Astrocyte (in vitro differentiated cells and primary cell): Measurements from ENCODE around the gene AMACR. TPM values are rescaled to one million over a fixed set of nuclear protein-coding genes. Genes with fewer than 3 reads are reported as not detected.
"Not testable (repeated sequence)": the region's sequence is repeated elsewhere in the genome, so short reads cannot be mapped to it uniquely, and the experiment has no call there.

ENCODE experiments used
- DNase-seq: peaks from one replicate; pipeline ENCODE4 v3.0.0-alpha.2; 2010; ENCODE audit warnings: low read depth
- FAIRE-seq: peaks from 2 replicates; lab custom pipeline; 2011; peaks lifted over from hg19 to GRCh38; lab: Jason Lieb, UNC
- H2AFZ ChIP-seq: 2 replicates; pipeline ENCODE4 v1.6.0; 2012; ENCODE audit warnings: low read depth, low read length, inconsistent platforms
- H3K27ac ChIP-seq: 2 replicates; pipeline ENCODE4 v1.5.1; 2011; ENCODE audit warnings: low read depth, low read length, inconsistent platforms
- H3K27me3 ChIP-seq: 2 replicates; pipeline ENCODE4 v1.6.0; 2011; ENCODE audit warnings: low read length, inconsistent platforms; ENCODE audit not compliant: insufficient read depth
- H3K36me3 ChIP-seq: 2 replicates; pipeline ENCODE4 v1.5.1; 2011; ENCODE audit warnings: low read length, inconsistent platforms; ENCODE audit not compliant: insufficient read depth
- H3K4me1 ChIP-seq: 2 replicates; pipeline ENCODE4 v1.5.1; 2011; ENCODE audit warnings: low read length, inconsistent platforms; ENCODE audit not compliant: insufficient read depth
- H3K4me2 ChIP-seq: 2 replicates; pipeline ENCODE4 v1.6.0; 2012; ENCODE audit warnings: low read length, inconsistent platforms
- H3K4me3 ChIP-seq: 2 replicates; pipeline ENCODE4 v1.5.1; 2011; ENCODE audit warnings: low read depth, mild to moderate bottlenecking, low read length, inconsistent platforms; ENCODE audit not compliant: insufficient read depth
- H3K79me2 ChIP-seq: 2 replicates; pipeline ENCODE4 v1.6.0; 2012; ENCODE audit warnings: mild to moderate bottlenecking, low read length, inconsistent platforms; ENCODE audit not compliant: insufficient read depth
- H3K9ac ChIP-seq: 2 replicates; pipeline ENCODE4 v1.6.0; 2012; ENCODE audit warnings: mild to moderate bottlenecking, low read length, inconsistent platforms
- H3K9me3 ChIP-seq: 2 replicates; pipeline ENCODE4 v1.5.1; 2012; ENCODE audit warnings: low read depth, mild to moderate bottlenecking, low read length, inconsistent platforms; ENCODE audit not compliant: insufficient read depth
- H4K20me1 ChIP-seq: 2 replicates; pipeline ENCODE4 v1.6.0; 2012; ENCODE audit warnings: low read length, inconsistent platforms; ENCODE audit not compliant: insufficient read depth
- H3K27ac Mint-ChIP-seq: one replicate; pipeline ENCODE4 v1.8.0; 2021; ENCODE audit warnings: mild to moderate bottlenecking, mixed read lengths; ENCODE audit not compliant: unreplicated experiment
- H3K27me3 Mint-ChIP-seq: one replicate; pipeline ENCODE4 v1.8.0; 2021; ENCODE audit warnings: low read depth, mixed read lengths; ENCODE audit not compliant: unreplicated experiment
- H3K36me3 Mint-ChIP-seq: one replicate; pipeline ENCODE4 v1.8.0; 2021; ENCODE audit warnings: low read depth, mixed read lengths; ENCODE audit not compliant: unreplicated experiment
- H3K4me1 Mint-ChIP-seq: one replicate; pipeline ENCODE4 v1.8.0; 2021; ENCODE audit warnings: low read depth, mixed read lengths; ENCODE audit not compliant: unreplicated experiment
- H3K4me3 Mint-ChIP-seq: one replicate; pipeline ENCODE4 v1.8.0; 2021; ENCODE audit warnings: mild to moderate bottlenecking, moderate library complexity, mixed read lengths; ENCODE audit not compliant: unreplicated experiment
- H3K9me3 Mint-ChIP-seq: one replicate; pipeline ENCODE4 v1.8.0; 2021; ENCODE audit warnings: mild to moderate bottlenecking, mixed read lengths; ENCODE audit not compliant: unreplicated experiment
- EZH2 ChIP-seq: IDR thresholded peaks from 2 replicates; pipeline ENCODE4 v1.6.1; 2012; ENCODE audit warnings: mild to moderate bottlenecking, low read length, inconsistent platforms; ENCODE audit not compliant: insufficient read depth
- total RNA-seq: library from RNA; stranded (reverse); gene quantifications from 2 replicates; pipeline ENCODE4 v1.2.1, GENCODE V29; 2021
- TF ChIP-seq, protein P1 (sequence below): IDR thresholded peaks from 2 replicates; pipeline ENCODE4 v1.5.1; 2011; ENCODE audit warnings: low read depth, mild to moderate bottlenecking, inconsistent platforms, low read length, moderate library complexity; ENCODE audit not compliant: insufficient read depth

The AMACR gene
- total RNA-seq, 1 donor from 2014 or later, result 13.4 TPM

DNA sequence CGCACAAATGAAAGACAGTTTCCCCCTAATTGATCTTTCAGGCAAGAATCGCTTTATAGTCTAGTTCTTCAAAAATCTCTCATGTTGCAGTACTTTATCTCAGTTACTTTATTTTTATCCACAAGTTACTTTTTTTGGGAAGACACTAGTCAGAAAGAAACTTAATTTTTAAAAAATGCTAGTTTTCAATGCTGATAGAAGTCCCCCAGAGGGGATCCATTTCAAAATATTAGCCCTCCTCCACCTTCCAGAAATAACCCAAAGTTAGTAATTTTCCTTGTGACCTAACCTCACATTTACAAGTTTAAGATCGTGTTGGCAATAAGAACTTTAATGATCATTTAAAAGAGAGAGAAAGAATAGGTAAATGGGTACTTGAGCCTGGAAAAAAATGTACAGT lies 24.1 kb upstream of the AMACR start:
- Mint-ChIP-seq H3K27me3 (no peaks in the 10 kb centered on the region), H3K4me3 (no peak overlapping the region), H3K27ac (no peak overlapping the region), H3K36me3 (peaks cover 1% of the 10 kb centered on the region), H3K9me3 (no peaks in the 10 kb centered on the region), H3K4me1 (peaks cover 2% of the 10 kb centered on the region)
- Histone ChIP-seq H3K4me2 (no peak overlapping the region), H3K79me2 (no peaks in the 10 kb centered on the region), H3K9ac (no peak overlapping the region), H3K9me3 (no peaks in the 10 kb centered on the region), H4K20me1 (no peaks in the 10 kb centered on the region), H3K4me3 (no peak overlapping the region), H2AFZ (no peak overlapping the region), H3K4me1 (no peaks in the 10 kb centered on the region), H3K36me3 (no peaks in the 10 kb centered on the region), H3K27ac (no peak overlapping the region), H3K27me3 (no peaks in the 10 kb centered on the region)
- DNase-seq (no peak), FAIRE-seq (no peak)
- no peak for TF ChIP-seq EZH2
- TF ChIP-seq, protein P1, sequence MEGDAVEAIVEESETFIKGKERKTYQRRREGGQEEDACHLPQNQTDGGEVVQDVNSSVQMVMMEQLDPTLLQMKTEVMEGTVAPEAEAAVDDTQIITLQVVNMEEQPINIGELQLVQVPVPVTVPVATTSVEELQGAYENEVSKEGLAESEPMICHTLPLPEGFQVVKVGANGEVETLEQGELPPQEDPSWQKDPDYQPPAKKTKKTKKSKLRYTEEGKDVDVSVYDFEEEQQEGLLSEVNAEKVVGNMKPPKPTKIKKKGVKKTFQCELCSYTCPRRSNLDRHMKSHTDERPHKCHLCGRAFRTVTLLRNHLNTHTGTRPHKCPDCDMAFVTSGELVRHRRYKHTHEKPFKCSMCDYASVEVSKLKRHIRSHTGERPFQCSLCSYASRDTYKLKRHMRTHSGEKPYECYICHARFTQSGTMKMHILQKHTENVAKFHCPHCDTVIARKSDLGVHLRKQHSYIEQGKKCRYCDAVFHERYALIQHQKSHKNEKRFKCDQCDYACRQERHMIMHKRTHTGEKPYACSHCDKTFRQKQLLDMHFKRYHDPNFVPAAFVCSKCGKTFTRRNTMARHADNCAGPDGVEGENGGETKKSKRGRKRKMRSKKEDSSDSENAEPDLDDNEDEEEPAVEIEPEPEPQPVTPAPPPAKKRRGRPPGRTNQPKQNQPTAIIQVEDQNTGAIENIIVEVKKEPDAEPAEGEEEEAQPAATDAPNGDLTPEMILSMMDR, result no peak

DNA sequence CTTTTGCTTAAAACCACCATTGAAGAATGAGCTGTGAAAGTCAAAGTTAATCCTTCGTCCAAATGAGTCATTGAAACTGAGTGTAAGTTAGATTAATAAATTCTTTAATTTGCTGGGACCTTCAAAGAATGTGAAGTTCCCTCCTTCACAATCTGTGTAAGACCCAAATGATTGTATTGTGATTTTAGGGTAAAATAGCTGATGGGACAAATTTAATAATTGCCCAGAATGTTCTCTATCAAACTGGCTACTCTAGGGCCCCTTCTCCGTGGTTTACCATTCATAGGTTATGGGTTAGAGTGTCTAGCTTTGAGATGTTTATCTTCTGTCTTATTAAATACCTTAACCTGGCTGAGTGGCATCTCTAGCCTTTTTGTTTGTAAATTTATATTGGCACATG lies 23.3 kb upstream of the AMACR start:
- Histone ChIP-seq H3K27me3 (no peaks in the 10 kb centered on the region), H3K79me2 (no peaks in the 10 kb centered on the region), H2AFZ (no peak overlapping the region), H3K4me2 (no peak overlapping the region), H4K20me1 (no peaks in the 10 kb centered on the region), H3K4me1 (no peaks in the 10 kb centered on the region), H3K9me3 (no peaks in the 10 kb centered on the region), H3K4me3 (no peak overlapping the region), H3K36me3 (no peaks in the 10 kb centered on the region), H3K27ac (no peak overlapping the region), H3K9ac (no peak overlapping the region)
- FAIRE-seq (no peak), DNase-seq (no peak)
- H3K4me1 Mint-ChIP-seq, result peaks cover 2% of the 10 kb centered on the region
- no peak overlapping the region for H3K27ac Mint-ChIP-seq
- H3K9me3 Mint-ChIP-seq, result no peaks in the 10 kb centered on the region
- H3K27me3 Mint-ChIP-seq, result no peaks in the 10 kb centered on the region
- peaks cover 1% of the 10 kb centered on the region for H3K36me3 Mint-ChIP-seq
- no peak overlapping the region for H3K4me3 Mint-ChIP-seq
- TF ChIP-seq, protein P1, result no peak
- TF ChIP-seq EZH2, result no peak

DNA sequence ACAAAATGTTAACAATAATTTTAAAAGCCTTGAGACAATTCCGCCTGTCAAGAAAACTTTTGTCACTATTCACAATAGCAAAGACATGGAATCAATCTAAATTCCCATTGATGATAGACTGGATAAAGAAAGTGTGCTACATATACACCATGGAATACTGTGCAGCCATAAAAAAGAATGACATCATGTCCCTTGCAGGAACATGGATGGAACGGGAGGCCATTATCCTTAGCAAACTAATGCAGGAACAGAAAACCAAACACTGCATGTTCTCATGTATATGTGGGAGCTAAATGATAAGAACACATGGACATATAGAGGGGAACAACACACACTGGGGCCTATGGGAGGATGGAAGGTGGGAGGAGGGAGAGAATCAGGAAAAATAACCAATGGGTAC lies 22.7 kb upstream of the AMACR start:
- H3K9me3 Mint-ChIP-seq, H3K27me3 ChIP-seq, H3K4me1 Mint-ChIP-seq, H3K36me3 ChIP-seq, H3K27ac ChIP-seq, H3K4me3 ChIP-seq, H3K79me2 ChIP-seq, H3K27me3 Mint-ChIP-seq, DNase-seq, H2AFZ ChIP-seq, H3K36me3 Mint-ChIP-seq, H3K27ac Mint-ChIP-seq, H3K4me2 ChIP-seq, FAIRE-seq, H3K9me3 ChIP-seq, H4K20me1 ChIP-seq, H3K9ac ChIP-seq, H3K4me3 Mint-ChIP-seq, H3K4me1 ChIP-seq: not testable (repeated sequence)
